ENCODE data around the gene ITPRIPL2.

The ITPRIPL2 gene

DNA sequence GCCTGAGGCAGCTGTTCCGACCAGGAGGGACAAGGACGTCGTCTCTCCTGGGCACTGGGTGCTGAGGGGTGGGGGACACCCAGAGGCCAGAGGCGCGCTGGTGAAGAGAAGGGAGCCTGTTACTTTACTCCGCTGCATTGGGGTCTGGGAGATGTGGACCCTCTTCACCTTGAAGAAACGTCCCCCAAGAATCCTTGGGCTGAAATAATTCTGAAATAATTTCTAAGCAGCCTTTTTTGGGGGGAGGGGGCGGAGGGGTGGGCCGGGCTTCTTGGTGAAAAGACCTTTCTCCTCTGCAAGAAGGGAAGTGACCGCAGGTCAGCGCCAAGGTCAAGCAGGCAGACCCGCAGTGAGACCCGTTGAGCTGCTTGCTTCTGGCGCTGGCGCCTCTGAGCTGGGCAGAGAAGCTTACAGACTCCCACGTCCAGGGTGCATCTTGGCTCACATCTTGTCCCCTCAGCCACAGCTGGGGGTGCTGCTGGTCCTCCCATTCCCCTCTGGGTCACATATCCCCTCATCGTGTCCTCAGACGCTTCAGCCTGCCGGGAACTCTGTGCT is 55.4 kb downstream of the ITPRIPL2 start:
- H3K27me3 Mint-ChIP-seq, result peaks cover 37% of the 10 kb centered on the region
- no peak for ATAC-seq (replicated peaks; ENCODE audit: extremely low read depth, poor library complexity, severe bottlenecking)

DNA sequence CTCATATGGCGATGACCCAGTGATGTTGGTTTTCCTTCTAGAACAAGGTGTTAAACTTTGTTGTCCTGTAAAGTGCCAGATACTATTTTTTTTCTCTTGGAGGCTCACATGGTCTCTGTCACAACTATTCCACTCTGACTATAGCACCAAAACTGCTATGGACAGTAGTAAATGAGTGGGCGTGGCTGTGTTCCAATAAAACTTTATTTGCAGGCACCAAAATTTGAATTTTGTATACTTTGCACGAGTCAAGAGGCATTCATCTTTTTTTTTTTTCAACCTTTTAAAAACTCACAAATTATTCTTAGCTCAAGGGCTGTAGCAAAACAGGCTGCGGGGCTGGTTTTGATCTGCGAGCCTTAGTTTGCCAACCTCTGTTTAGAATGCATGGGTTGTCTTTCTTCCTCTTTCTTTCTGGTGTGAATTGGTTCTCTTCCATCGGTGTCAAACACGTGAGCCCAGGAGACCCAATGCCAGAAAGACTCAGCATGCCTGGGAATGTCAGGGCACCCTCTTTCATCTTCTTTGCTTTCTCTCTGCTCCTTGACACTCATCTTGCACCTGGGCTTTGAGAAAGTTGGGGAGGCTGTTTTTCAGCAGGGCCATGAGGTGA is 56.4 kb downstream of the ITPRIPL2 start:
- ATAC-seq (replicated peaks; ENCODE audit: extremely low read depth, poor library complexity, severe bottlenecking) (no peak), DNase-seq (ENCODE audit: low spot score in 2 of 2) (no peak)
- Mint-ChIP-seq H3K9me3 (no peaks in the 10 kb centered on the region), H3K27ac (ENCODE audit: low read depth) (no peak overlapping the region), H3K4me1 (no peaks in the 10 kb centered on the region), H3K36me3 (ENCODE audit: insufficient read depth) (no peaks in the 10 kb centered on the region), H3K4me3 (no peak overlapping the region), H3K27me3 (peaks cover 40% of the 10 kb centered on the region)

More for the DNA sequence above, 55.4 kb downstream of the ITPRIPL2 start:
- H3K4me3 Mint-ChIP-seq, result no peak overlapping the region
- no peaks in the 10 kb centered on the region for H3K4me1 Mint-ChIP-seq
- no peak overlapping the region for H3K27ac Mint-ChIP-seq (ENCODE audit: low read depth)
- no peaks in the 10 kb centered on the region for H3K9me3 Mint-ChIP-seq
- H3K36me3 Mint-ChIP-seq (ENCODE audit: insufficient read depth), result no peaks in the 10 kb centered on the region
- DNase-seq (ENCODE audit: low spot score in 2 of 2), result no peak
